Activated T-cell treated with anti-CD3 and anti-CD28 coated beads, Interleukin-2, amount 50 U/mL, for 72 hours (primary cell): ENCODE data around the gene TBP. TPM values are rescaled to one million over a fixed set of nuclear protein-coding genes. Genes with fewer than 3 reads are reported as not detected.
"Not testable (repeated sequence)": the region's sequence is repeated elsewhere in the genome, so short reads cannot be mapped to it uniquely, and the experiment has no call there.

Experiments
- ATAC-seq, 2 donors: fragments of 150-1000 bp; cut with Tn5 transposase; replicated peaks in 1 of 2; 2 replicates each; pipeline ENCODE4 v1.10.0; 2021; ENCODE audit warnings: moderate library complexity in 2 of 2, mild to moderate bottlenecking in 1 of 2
- DNase-seq, 2 donors: peaks; one replicate each; pipeline ENCODE4 v3.0.0; 2021 to 2022; ENCODE audit warnings: mixed read lengths in 1 of 2
- H3K27ac Mint-ChIP-seq: one replicate; pipeline ENCODE4 v1.8.0; 2022; ENCODE audit warnings: mild to moderate bottlenecking, moderate library complexity, mixed read lengths
- H3K27me3 Mint-ChIP-seq: one replicate; pipeline ENCODE4 v1.8.0; 2022; ENCODE audit warnings: low read depth, mixed read lengths
- H3K36me3 Mint-ChIP-seq, 2 donors: one replicate each; pipeline ENCODE4 v1.8.0; 2022; ENCODE audit warnings: mixed read lengths in 2 of 2, mild to moderate bottlenecking in 1 of 2; ENCODE audit not compliant: insufficient read depth in 2 of 2
- H3K4me1 Mint-ChIP-seq: one replicate; pipeline ENCODE4 v1.8.0; 2022; ENCODE audit warnings: low read depth, mixed read lengths
- H3K4me3 Mint-ChIP-seq, 2 donors: one replicate each; pipeline ENCODE4 v1.8.0; 2022; ENCODE audit warnings: mild to moderate bottlenecking in 2 of 2, mixed read lengths in 2 of 2, moderate library complexity in 2 of 2
- H3K9me3 Mint-ChIP-seq, 2 donors: one replicate each; pipeline ENCODE4 v1.8.0; 2022; ENCODE audit warnings: mixed read lengths in 2 of 2
- total RNA-seq, 2 donors: library from RNA; stranded (reverse); gene quantifications; one replicate each; pipeline ENCODE4 v1.2.3, GENCODE V29; 2022

TBP gene
- 10 to 100 TPM; 25.8 to 29.0 TPM for total RNA-seq

GRCh38 chr6:170554013-170554795, at the start of gene TBP:
TSS of gene TBP (plus strand) at chr6:170554369. CDS start at chr6:170557030, 2,661 bp downstream.
- peak; percentile 96 to 97 for ATAC-seq
- Mint-ChIP-seq H3K27me3 (no peaks in the 10 kb centered on the region), H3K36me3 (peaks cover 2 to 22% of the 10 kb centered on the region in 2 donors), H3K9me3 (no peaks in the 10 kb centered on the region), H3K4me3 (no peak within 1 kb of the TSS), H3K27ac (no peak within 1 kb of the TSS), H3K4me1 (peaks cover 22% of the 10 kb centered on the region)
- peak; percentile 96 to 97 for DNase-seq

GRCh38 chr6:170504479-170504878, 49.7 kb upstream of the TBP start:
- DNase-seq = no peak
- Mint-ChIP-seq H3K4me1 (no peaks in the 10 kb centered on the region), H3K4me3 (no peak overlapping the region), H3K27ac (no peak overlapping the region), H3K36me3 (peaks cover 12 to 26% of the 10 kb centered on the region in 2 donors), H3K9me3 (peaks cover 7 to 26% of the 10 kb centered on the region in 2 donors), H3K27me3 (peaks cover 58% of the 10 kb centered on the region)
- no peak for ATAC-seq

GRCh38 chr6:170505306-170505705, 48.9 kb upstream of the TBP start:
- no peak for DNase-seq
- peaks cover 54% of the 10 kb centered on the region for H3K27me3 Mint-ChIP-seq
- H3K36me3 Mint-ChIP-seq = peaks cover 12 to 24% of the 10 kb centered on the region in 2 donors

DNA sequence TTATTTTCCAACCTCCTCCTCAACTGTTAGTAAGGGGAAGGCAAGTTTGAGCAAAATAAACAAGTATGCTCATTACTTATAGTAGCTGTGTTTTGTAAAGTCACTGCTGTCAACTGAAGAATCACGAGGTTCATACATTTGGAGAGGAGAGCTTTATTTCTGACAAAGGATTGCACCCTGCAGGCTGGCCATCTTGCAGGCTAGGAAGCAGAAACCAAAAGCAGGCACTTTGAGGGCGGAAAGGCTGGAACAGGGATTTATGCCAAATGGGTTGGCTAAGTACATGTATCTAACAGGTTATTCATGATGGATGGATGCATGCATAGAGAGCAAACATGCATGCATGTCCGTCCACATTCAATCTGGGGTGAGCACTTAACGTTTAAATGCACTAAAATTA, 47.7 kb upstream of the TBP start:
- Mint-ChIP-seq H3K4me1 (no peaks in the 10 kb centered on the region), H3K9me3 (peaks cover 1 to 16% of the 10 kb centered on the region in 2 donors), H3K36me3 (peaks cover 5 to 14% of the 10 kb centered on the region in 2 donors), H3K27me3 (peaks cover 48% of the 10 kb centered on the region), H3K4me3 (no peak overlapping the region), H3K27ac (no peak overlapping the region)
- ATAC-seq (no peak), DNase-seq (no peak)

More at GRCh38 chr6:170505306-170505705, 48.9 kb upstream of the TBP start:
- H3K4me3 Mint-ChIP-seq = no peak overlapping the region
- no peak overlapping the region for H3K27ac Mint-ChIP-seq
- no peaks in the 10 kb centered on the region for H3K4me1 Mint-ChIP-seq
- ATAC-seq = no peak
- peaks cover 9 to 26% of the 10 kb centered on the region in 2 donors for H3K9me3 Mint-ChIP-seq

GRCh38 chr6:170507728-170508127, 46.4 kb upstream of the TBP start:
- H3K4me3 Mint-ChIP-seq, ATAC-seq, H3K9me3 Mint-ChIP-seq, DNase-seq, H3K4me1 Mint-ChIP-seq, H3K27ac Mint-ChIP-seq, H3K36me3 Mint-ChIP-seq: not testable (repeated sequence)
- peaks cover 43% of the 10 kb centered on the region for H3K27me3 Mint-ChIP-seq

- H3K9me3 Mint-ChIP-seq, H3K4me1 Mint-ChIP-seq, DNase-seq, H3K4me3 Mint-ChIP-seq, H3K27ac Mint-ChIP-seq, ATAC-seq, H3K36me3 Mint-ChIP-seq: not testable (repeated sequence)
- peaks cover 43% of the 10 kb centered on the region for H3K27me3 Mint-ChIP-seq
These were observed 45.9 kb upstream of the TBP start for GRCh38 chr6:170508275-170508674.

GRCh38 chr6:170508892-170509722, 45.1 kb upstream of the TBP start:
- H3K4me3 Mint-ChIP-seq, DNase-seq, H3K27ac Mint-ChIP-seq, H3K9me3 Mint-ChIP-seq, H3K36me3 Mint-ChIP-seq, ATAC-seq, H3K4me1 Mint-ChIP-seq: not testable (repeated sequence)
- peaks cover 40% of the 10 kb centered on the region for H3K27me3 Mint-ChIP-seq

- Mint-ChIP-seq H3K27me3 (peaks cover 40% of the 10 kb centered on the region), H3K27ac (no peak overlapping the region), H3K4me3 (no peak overlapping the region), H3K4me1 (no peaks in the 10 kb centered on the region), H3K36me3 (peaks cover 0 to 2% of the 10 kb centered on the region in 2 donors), H3K9me3 (peaks cover 0 to 1% of the 10 kb centered on the region in 2 donors)
- DNase-seq (no peak), ATAC-seq (no peak)
These were observed 44.5 kb upstream of the TBP start for GRCh38 chr6:170509723-170510018.

- DNase-seq = no peak
- Mint-ChIP-seq H3K4me3 (no peak overlapping the region), H3K9me3 (peaks cover 0 to 1% of the 10 kb centered on the region in 2 donors), H3K36me3 (peaks cover 0 to 2% of the 10 kb centered on the region in 2 donors), H3K27me3 (peaks cover 32% of the 10 kb centered on the region), H3K4me1 (no peaks in the 10 kb centered on the region), H3K27ac (no peak overlapping the region)
- no peak for ATAC-seq
These were observed 43.5 kb upstream of the TBP start for GRCh38 chr6:170510631-170511030.

GRCh38 chr6:170512249-170512648, 41.9 kb upstream of the TBP start:
- peaks cover 0 to 2% of the 10 kb centered on the region in 2 donors for H3K36me3 Mint-ChIP-seq
- H3K27ac Mint-ChIP-seq = no peak overlapping the region
- peaks cover 0 to 1% of the 10 kb centered on the region in 2 donors for H3K9me3 Mint-ChIP-seq
- H3K4me3 Mint-ChIP-seq = no peak overlapping the region
- ATAC-seq = no peak
- DNase-seq = no peak
- peaks cover 5% of the 10 kb centered on the region for H3K4me1 Mint-ChIP-seq
- H3K27me3 Mint-ChIP-seq = peaks cover 22% of the 10 kb centered on the region

DNA sequence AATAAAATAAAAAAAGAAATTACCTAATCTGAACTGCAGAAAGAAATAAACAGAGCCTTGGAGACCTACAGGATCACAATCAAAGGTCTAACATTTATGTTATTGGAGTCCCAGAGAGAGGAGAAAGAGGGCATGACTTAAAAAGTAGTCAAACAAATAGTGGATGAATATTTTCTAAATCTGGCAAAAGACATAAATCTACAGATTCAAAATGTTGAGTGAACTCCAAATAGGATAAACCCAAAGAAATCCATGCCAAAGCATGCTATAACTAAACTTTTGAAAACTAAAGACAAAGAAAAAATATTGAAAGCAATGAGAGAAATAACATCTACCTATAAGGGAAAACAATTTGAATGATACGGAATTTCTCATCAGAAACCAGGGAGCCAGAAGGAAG, 39.3 kb upstream of the TBP start:
- Mint-ChIP-seq H3K27ac (no peak overlapping the region), H3K9me3 (no peaks in the 10 kb centered on the region), H3K4me1 (peaks cover 5% of the 10 kb centered on the region), H3K36me3 (peaks cover 0 to 2% of the 10 kb centered on the region in 2 donors), H3K27me3 (peaks cover 39% of the 10 kb centered on the region), H3K4me3 (no peak overlapping the region)
- ATAC-seq (no peak), DNase-seq (no peak)

GRCh38 chr6:170516783-170517616, 37.2 kb upstream of the TBP start:
- peak; percentile 91 to 95 for ATAC-seq
- H3K27me3 Mint-ChIP-seq = peaks cover 48% of the 10 kb centered on the region

More at GRCh38 chr6:170516783-170517616, 37.2 kb upstream of the TBP start:
- peak; percentile 43 to 47 for DNase-seq
- Mint-ChIP-seq H3K4me3 (peak overlapping the region; percentile 49 to 57), H3K9me3 (no peaks in the 10 kb centered on the region), H3K36me3 (no peaks in the 10 kb centered on the region), H3K4me1 (peaks cover 5% of the 10 kb centered on the region), H3K27ac (no peak overlapping the region)
